Neuronal stem cell (in vitro differentiated cells): ENCODE results near the gene DLK1.

Experiments
- DNase-seq: peaks from one replicate; pipeline ENCODE4 v3.0.0-alpha.2; 2013; ENCODE audit warnings: low spot score
- H2AFZ ChIP-seq: one replicate; pipeline ENCODE4 v1.6.1; 2013; ENCODE audit warnings: mild to moderate bottlenecking, low read length, inconsistent platforms
- H2AK5ac ChIP-seq: 2 replicates; pipeline ENCODE4 v1.6.1; 2013; ENCODE audit warnings: low read depth, mild to moderate bottlenecking, inconsistent platforms, low read length, moderate library complexity, mixed read lengths
- H2BK120ac ChIP-seq: 2 replicates; pipeline ENCODE4 v1.6.1; 2013; ENCODE audit warnings: low read depth, mild to moderate bottlenecking, inconsistent platforms, low read length, moderate library complexity, mixed read lengths
- H2BK12ac ChIP-seq: one replicate; pipeline ENCODE4 v1.6.1; 2013; ENCODE audit warnings: low read length, inconsistent platforms
- H2BK15ac ChIP-seq: 2 replicates; pipeline ENCODE4 v1.6.1; 2013; ENCODE audit warnings: mild to moderate bottlenecking, low read length, inconsistent platforms, mixed read lengths
- H2BK5ac ChIP-seq: one replicate; pipeline ENCODE4 v1.6.1; 2013; ENCODE audit warnings: inconsistent platforms, mild to moderate bottlenecking, low read length, moderate library complexity
- H3K14ac ChIP-seq: one replicate; pipeline ENCODE4 v1.6.1; 2013; ENCODE audit warnings: low read length, inconsistent platforms
- H3K18ac ChIP-seq: 2 replicates; pipeline ENCODE4 v1.6.1; 2013; ENCODE audit warnings: low read length, inconsistent platforms
- H3K23ac ChIP-seq: 2 replicates; pipeline ENCODE4 v1.6.1; 2013; ENCODE audit warnings: low read depth, mild to moderate bottlenecking, mixed read lengths, low read length, inconsistent platforms; ENCODE audit not compliant: poor library complexity
- H3K27ac ChIP-seq: replicated peaks from 3 replicates; pipeline ENCODE4 v1.5.1; 2013; ENCODE audit warnings: low read length, inconsistent platforms
- H3K27me3 ChIP-seq, 3 experiments: 2 replicates each; pipeline ENCODE4 v1.6.1; 2013; ENCODE audit warnings: low read length in 3 of 3, mild to moderate bottlenecking in 2 of 3, inconsistent platforms in 1 of 3, low read depth in 1 of 3, mixed read lengths in 1 of 3, moderate library complexity in 1 of 3; ENCODE audit not compliant: control insufficient read depth in 3 of 3, insufficient read depth in 3 of 3
- H3K36me3 ChIP-seq, 2 donors: replicated peaks in 1 of 2; 2 replicates each; pipeline ENCODE4 v1.6.1; 2013; ENCODE audit warnings: low read length in 2 of 2; ENCODE audit not compliant: control insufficient read depth in 2 of 2, insufficient read depth in 2 of 2
- H3K4ac ChIP-seq: 2 replicates; pipeline ENCODE4 v1.6.1; 2013; ENCODE audit warnings: inconsistent platforms, mild to moderate bottlenecking, low read length, moderate library complexity
- H3K4me1 ChIP-seq, 2 donors: 1 replicate in 1 of 2; 2 replicates in 1 of 2; pipeline ENCODE4 v1.6.1; 2013; ENCODE audit warnings: low read length in 2 of 2, low read depth in 1 of 2; ENCODE audit not compliant: control insufficient read depth in 2 of 2, insufficient read depth in 1 of 2
- H3K4me2 ChIP-seq: one replicate; pipeline ENCODE4 v1.6.1; 2013; ENCODE audit warnings: mild to moderate bottlenecking, low read length, inconsistent platforms; ENCODE audit not compliant: insufficient read depth, poor library complexity, severe bottlenecking
- H3K4me3 ChIP-seq, 2 donors: 2 replicates each; pipeline ENCODE4 v1.5.1; 2013; ENCODE audit warnings: low read length in 2 of 2, mild to moderate bottlenecking in 2 of 2, inconsistent platforms in 1 of 2, moderate library complexity in 1 of 2
- H3K79me1 ChIP-seq: one replicate; pipeline ENCODE4 v1.6.1; 2013; ENCODE audit warnings: low read depth, mild to moderate bottlenecking, inconsistent platforms, low read length, moderate library complexity
- H3K9ac ChIP-seq: one replicate; pipeline ENCODE4 v1.6.1; 2013; ENCODE audit warnings: mild to moderate bottlenecking, low read depth, low read length, inconsistent platforms; ENCODE audit not compliant: poor library complexity
- H3K9me3 ChIP-seq, 2 donors: replicated peaks in 1 of 2; 2 replicates each; pipeline versions ENCODE3 to v1.6.1; 2013; ENCODE audit warnings: low read length in 2 of 2, mild to moderate bottlenecking in 2 of 2, inconsistent platforms in 1 of 2, low read depth in 1 of 2, mixed read lengths in 1 of 2, moderate library complexity in 1 of 2; ENCODE audit not compliant: control insufficient read depth in 2 of 2, insufficient read depth in 1 of 2
- H4K8ac ChIP-seq: one replicate; pipeline ENCODE4 v1.6.1; 2013; ENCODE audit warnings: low read depth, mild to moderate bottlenecking, inconsistent platforms, low read length, moderate library complexity
- H4K91ac ChIP-seq: one replicate; pipeline ENCODE4 v1.6.1; 2013; ENCODE audit warnings: low read length, low read depth, mild to moderate bottlenecking, inconsistent platforms; ENCODE audit not compliant: poor library complexity
- WGBS, 2 donors: extraction: QIAGEN DNeasy Blood & Tissue Kit; methylation state at CpG; one replicate each; pipeline ENCODE4 v1.1.7; 2013; ENCODE audit warnings: missing lambda C conversion rate in 2 of 2, mixed read lengths in 1 of 2; ENCODE audit not compliant: insufficient read length in 2 of 2, insufficient replicate concordance in 1 of 2; ENCODE audit errors: extremely low coverage in 2 of 2; 5-methylcytosine and 5-hydroxymethylcytosine counted together

Gene DLK1

GRCh38 chr14:100736269-100737180, 9.8 kb downstream of the DLK1 start:
- Histone ChIP-seq H3K4me1 (peaks cover 1 to 16% of the 10 kb centered on the region in 2 donors), H3K4me2 (no peak overlapping the region), H3K27ac (peak overlapping the region; percentile 75), H2AFZ (no peak overlapping the region), H3K4ac (no peak overlapping the region), H2BK120ac (no peak overlapping the region), H4K8ac (no peak overlapping the region), H2BK15ac (no peak overlapping the region), H3K27me3 (peaks cover 0 to 12% (median 0%) of the 10 kb centered on the region in 3 experiments), H3K9ac (no peak overlapping the region), H3K4me3 (no peak overlapping the region), H2AK5ac (no peak overlapping the region), H4K91ac (no peak overlapping the region), H3K14ac (no peak overlapping the region), H3K18ac (peak overlapping the region; percentile 73), H3K79me1 (peaks cover 9% of the 10 kb centered on the region), H3K36me3 (peaks cover 0 to 36% of the 10 kb centered on the region in 2 donors), H2BK12ac (no peak overlapping the region), H3K23ac (no peak overlapping the region), H3K9me3 (peaks cover 0 to 5% of the 10 kb centered on the region in 2 donors), H2BK5ac (no peak overlapping the region)
- peak; percentile 80 for DNase-seq
- WGBS, 2 donors, result 100% methylated on average over 3 of the region's 22 CpGs; no CpG with 5 or more reads in 1 of the 2 donors

- H2AFZ ChIP-seq, result no peak overlapping the region
- peak overlapping the region; percentile 76 for H4K91ac ChIP-seq
- peak overlapping the region; percentile 4 for H3K4ac ChIP-seq
- no peak overlapping the region for H3K14ac ChIP-seq
- H2BK12ac ChIP-seq, result no peak overlapping the region
- no peak overlapping the region for H2BK120ac ChIP-seq
- H3K18ac ChIP-seq, result peak overlapping the region; percentile 68
- peak overlapping the region; percentile 67 for H2AK5ac ChIP-seq
- H3K27me3 ChIP-seq, result peaks cover 0 to 6% (median 0%) of the 10 kb centered on the region in 3 experiments
- H3K27ac ChIP-seq, result peak overlapping the region; percentile 75
- H2BK5ac ChIP-seq, result peak overlapping the region; percentile 19
- H3K79me1 ChIP-seq, result peaks cover 5% of the 10 kb centered on the region
- no peak for DNase-seq
- peaks cover 0 to 8% of the 10 kb centered on the region in 2 donors for H3K4me1 ChIP-seq
- H3K9ac ChIP-seq, result peak overlapping the region; percentile 7
- no peak overlapping the region for H3K23ac ChIP-seq
- WGBS, 2 donors, result no CpG with 5 or more reads among the region's 17 CpGs
- H3K4me3 ChIP-seq, result no peak overlapping the region
- no peak overlapping the region for H3K4me2 ChIP-seq
- no peak overlapping the region for H2BK15ac ChIP-seq
- peaks cover 0 to 5% of the 10 kb centered on the region in 2 donors for H3K9me3 ChIP-seq
- peaks cover 0 to 26% of the 10 kb centered on the region in 2 donors for H3K36me3 ChIP-seq
- no peak overlapping the region for H4K8ac ChIP-seq
Measured at GRCh38 chr14:100737526-100737925, 10.8 kb downstream of the DLK1 start.

GRCh38 chr14:100738269-100738691, 11.6 kb downstream of the DLK1 start:
- Histone ChIP-seq H3K36me3 (peaks cover 0 to 18% of the 10 kb centered on the region in 2 donors), H2BK5ac (peak overlapping the region; percentile 88), H2BK15ac (peak overlapping the region; percentile 77), H4K8ac (no peak overlapping the region), H3K4me1 (peaks cover 0 to 6% of the 10 kb centered on the region in 2 donors), H2AFZ (no peak overlapping the region), H3K27ac (peak overlapping the region; percentile 75), H2BK120ac (peak overlapping the region; percentile 19), H3K79me1 (peaks cover 5% of the 10 kb centered on the region), H3K4ac (peak overlapping the region; percentile 87), H2BK12ac (peak overlapping the region; percentile 99), H3K27me3 (peaks cover 0 to 6% (median 0%) of the 10 kb centered on the region in 3 experiments), H4K91ac (no peak overlapping the region), H3K14ac (no peak overlapping the region), H3K4me3 (no peak overlapping the region), H3K18ac (peak overlapping the region; percentile 83), H3K9ac (no peak overlapping the region), H3K23ac (no peak overlapping the region), H3K4me2 (no peak overlapping the region), H2AK5ac (peak overlapping the region; percentile 63), H3K9me3 (peaks cover 0 to 5% of the 10 kb centered on the region in 2 donors)
- WGBS, 2 donors, result no CpG with 5 or more reads among the region's 6 CpGs
- DNase-seq, result no peak

GRCh38 chr14:100738704-100739131, 12.0 kb downstream of the DLK1 start:
- peaks cover 5% of the 10 kb centered on the region for H3K79me1 ChIP-seq
- H3K27ac ChIP-seq, result peak overlapping the region; percentile 75
- H3K4me1 ChIP-seq, result peaks cover 0 to 4% of the 10 kb centered on the region in 2 donors
- H2BK5ac ChIP-seq, result peak overlapping the region; percentile 88
- H3K27me3 ChIP-seq, result peaks cover 0 to 6% (median 0%) of the 10 kb centered on the region in 3 experiments
- H3K4ac ChIP-seq, result peak overlapping the region; percentile 87
- H3K14ac ChIP-seq, result no peak overlapping the region
- H2AK5ac ChIP-seq, result peak overlapping the region; percentile 63
- peaks cover 0 to 15% of the 10 kb centered on the region in 2 donors for H3K36me3 ChIP-seq
- H4K8ac ChIP-seq, result peak overlapping the region; percentile 5
- peak overlapping the region; percentile 83 for H3K18ac ChIP-seq
- no peak for DNase-seq
- WGBS, 2 donors, result no CpG with 5 or more reads among the region's 10 CpGs
- no peak overlapping the region for H3K9ac ChIP-seq
- H3K23ac ChIP-seq, result no peak overlapping the region
- H3K9me3 ChIP-seq, result peaks cover 0 to 5% of the 10 kb centered on the region in 2 donors
- no peak overlapping the region for H2AFZ ChIP-seq
- peak overlapping the region; percentile 19 for H2BK120ac ChIP-seq
- H3K4me3 ChIP-seq, result no peak overlapping the region
- no peak overlapping the region for H3K4me2 ChIP-seq
- peak overlapping the region; percentile 99 for H2BK12ac ChIP-seq
- no peak overlapping the region for H4K91ac ChIP-seq
- H2BK15ac ChIP-seq, result peak overlapping the region; percentile 77
